Subcutaneous adipose tissue (tissue), 4 donors: Measurements from ENCODE around the gene CNDP2. TPM values are rescaled to one million over a fixed set of nuclear protein-coding genes. Genes with fewer than 3 reads are reported as not detected.

Experiments used
- CTCF ChIP-seq: fragments of 450-650 bp; IDR thresholded peaks from one replicate; pipeline ENCODE4 v1.5.1; 2016; ENCODE audit warnings: low read depth, mild to moderate bottlenecking, control low read depth, antibody characterized with exemption, moderate library complexity
- total RNA-seq, 4 donors: library from RNA; depleted of rRNA; stranded (reverse); fragments of >200 nt; gene quantifications; one replicate each; pipeline ENCODE4 v1.1.0, GENCODE V29; 2016

The CNDP2 gene
- total RNA-seq, 4 donors from 2014 or later = 83.8 to 160 (median 106) TPM

GRCh38 chr18:74570266-74570665 lies 74.1 kb downstream of the CNDP2 start:
- no peak for TF ChIP-seq CTCF

- no peak for TF ChIP-seq CTCF
Measured at GRCh38 chr18:74571895-74572680, 75.9 kb downstream of the CNDP2 start.

GRCh38 chr18:74573053-74573452 lies 76.9 kb downstream of the CNDP2 start:
- no peak for TF ChIP-seq CTCF

Other genes starting within 250 kb of the CNDP2 start
- 100 to 1,000 TPM; 360 to 826 (median 618) TPM for gene CYB5A, start 204.4 kb upstream of the CNDP2 start, total RNA-seq
- not detected for gene C18orf63, start 180.5 kb upstream of the CNDP2 start, total RNA-seq
- gene DIPK1C, start 39.1 kb upstream of the CNDP2 start, total RNA-seq = not detected
- gene CNDP1, start 38.1 kb downstream of the CNDP2 start, total RNA-seq = 1 to 10 TPM in 1 of 4 donors, not detected in 3; 1.1 TPM
- gene ZNF407, start 101.5 kb downstream of the CNDP2 start, total RNA-seq = 10 to 100 TPM; 16.0 to 24.3 (median 19.6) TPM